HG03469 (cell line): Measurements from ENCODE around the gene CDC14B.
"Not testable (repeated sequence)": the region's sequence is repeated elsewhere in the genome, so short reads cannot be mapped to it uniquely, and the experiment has no call there.

Source experiments
- ATAC-seq: cut with Tn5 transposase; IDR thresholded peaks from one replicate; pipeline ENCODE4 v1.9.1; 2021; ENCODE audit warnings: mild to moderate bottlenecking, moderate library complexity, moderate number of reproducible peaks; ENCODE audit not compliant: unreplicated experiment

Gene CDC14B

DNA sequence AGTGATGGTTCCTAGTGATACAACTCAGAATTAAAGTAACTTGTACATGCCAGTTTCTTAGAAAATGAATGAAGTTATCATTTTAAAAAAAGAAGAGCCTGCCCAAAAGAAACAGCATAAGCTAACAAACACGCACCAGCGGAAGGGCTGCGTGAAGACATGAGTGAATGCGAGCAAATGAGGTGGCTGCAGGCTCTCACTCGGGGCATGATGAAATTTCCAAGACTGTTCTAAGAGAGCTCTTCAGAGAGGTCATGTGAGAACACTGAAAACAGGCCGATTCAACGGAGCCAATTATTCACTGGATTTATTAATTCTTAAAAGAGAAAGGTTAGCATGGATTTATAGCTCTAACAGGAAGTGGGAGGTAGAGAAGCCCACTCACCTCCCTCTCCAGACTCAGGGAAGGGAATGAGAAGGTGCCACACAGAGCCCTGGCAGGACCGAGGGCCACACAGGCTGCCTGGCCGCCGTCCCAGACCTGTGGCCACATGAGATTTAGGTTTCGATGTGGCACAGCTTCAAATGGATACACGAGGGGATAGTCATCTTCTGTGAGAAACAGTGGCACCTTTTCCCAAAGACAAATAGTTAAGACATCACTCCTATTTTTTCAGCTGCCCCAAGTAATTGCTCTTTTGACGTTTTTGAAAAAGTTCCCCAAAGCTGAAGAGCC, 114.2 kb downstream of the CDC14B start:
- ATAC-seq = no peak

DNA sequence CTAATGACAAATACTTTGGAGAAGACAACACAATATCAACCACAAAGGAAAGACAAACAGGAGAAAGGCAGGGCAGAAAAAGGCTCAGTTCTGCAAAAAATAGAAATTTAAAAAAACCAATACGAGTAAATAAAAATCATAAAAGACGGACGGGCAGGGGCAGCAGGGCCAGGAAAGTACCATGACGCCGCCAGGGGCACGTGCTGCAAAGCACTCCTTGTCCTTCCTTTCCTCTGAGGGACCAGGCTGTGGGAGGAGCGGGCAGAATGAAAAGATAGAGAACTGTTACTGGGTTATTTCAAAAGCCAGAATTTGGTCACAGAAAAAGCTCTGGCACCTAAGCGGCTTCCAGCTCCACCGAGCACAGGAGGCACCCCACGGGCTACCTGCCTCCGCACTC, 115.7 kb downstream of the CDC14B start:
- ATAC-seq = no peak

DNA sequence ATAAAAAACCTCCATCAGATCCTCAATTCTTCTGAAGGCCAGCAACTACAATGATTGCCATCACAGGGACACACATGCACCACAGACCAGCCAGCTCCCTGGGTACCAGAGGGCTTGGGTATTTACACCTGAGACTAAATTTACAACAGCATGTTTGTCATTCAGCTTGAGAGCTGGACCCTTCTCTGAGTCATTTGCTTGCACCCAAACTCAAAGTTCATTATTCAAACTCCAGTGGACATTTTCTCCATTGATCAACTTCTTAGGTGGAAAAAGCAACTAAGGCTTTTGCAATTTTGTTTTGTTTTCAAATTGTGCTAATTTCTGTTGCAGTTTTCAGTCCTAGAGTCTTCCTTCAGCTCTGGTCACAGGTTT, 116.3 kb downstream of the CDC14B start:
- ATAC-seq = not testable (repeated sequence)

DNA sequence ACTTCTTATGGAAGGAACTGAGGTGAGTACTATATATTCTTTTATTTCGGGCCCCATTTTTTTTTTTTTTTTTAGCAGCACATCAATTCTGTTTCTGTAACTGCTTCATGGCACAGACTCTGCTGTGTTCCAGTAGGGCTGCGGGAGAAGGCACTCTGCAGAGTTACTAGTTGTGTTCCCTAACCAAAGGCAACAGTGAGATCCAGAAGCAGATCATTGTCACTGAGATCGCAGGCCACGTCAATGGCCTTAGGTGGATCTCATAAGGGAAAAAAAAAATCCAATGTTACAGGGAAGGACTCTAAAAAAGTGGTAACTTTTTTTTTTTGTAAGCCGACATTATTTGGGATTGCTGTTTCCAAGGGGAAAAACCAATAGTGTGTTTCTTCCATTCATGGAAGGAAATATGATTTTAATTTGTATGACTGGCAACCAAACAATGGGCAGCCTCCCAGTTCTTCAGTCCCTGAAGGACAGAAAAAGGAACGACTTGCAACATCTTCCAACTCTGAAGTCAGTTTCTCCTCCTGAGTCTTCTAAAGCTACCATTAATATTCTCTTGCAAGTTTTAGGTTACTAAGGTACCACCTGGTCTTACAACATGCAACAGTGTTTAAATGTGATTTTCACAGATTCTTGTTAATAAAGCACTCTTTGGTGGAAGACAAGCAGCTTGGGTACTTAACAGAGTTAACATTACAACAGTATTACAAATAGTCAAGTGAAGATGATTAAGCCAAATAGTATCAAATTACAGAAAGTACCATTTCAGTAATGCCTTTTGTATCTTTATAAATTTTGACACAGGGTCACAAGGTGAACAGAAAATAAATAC, 116.9 kb downstream of the CDC14B start:
- no peak for ATAC-seq

DNA sequence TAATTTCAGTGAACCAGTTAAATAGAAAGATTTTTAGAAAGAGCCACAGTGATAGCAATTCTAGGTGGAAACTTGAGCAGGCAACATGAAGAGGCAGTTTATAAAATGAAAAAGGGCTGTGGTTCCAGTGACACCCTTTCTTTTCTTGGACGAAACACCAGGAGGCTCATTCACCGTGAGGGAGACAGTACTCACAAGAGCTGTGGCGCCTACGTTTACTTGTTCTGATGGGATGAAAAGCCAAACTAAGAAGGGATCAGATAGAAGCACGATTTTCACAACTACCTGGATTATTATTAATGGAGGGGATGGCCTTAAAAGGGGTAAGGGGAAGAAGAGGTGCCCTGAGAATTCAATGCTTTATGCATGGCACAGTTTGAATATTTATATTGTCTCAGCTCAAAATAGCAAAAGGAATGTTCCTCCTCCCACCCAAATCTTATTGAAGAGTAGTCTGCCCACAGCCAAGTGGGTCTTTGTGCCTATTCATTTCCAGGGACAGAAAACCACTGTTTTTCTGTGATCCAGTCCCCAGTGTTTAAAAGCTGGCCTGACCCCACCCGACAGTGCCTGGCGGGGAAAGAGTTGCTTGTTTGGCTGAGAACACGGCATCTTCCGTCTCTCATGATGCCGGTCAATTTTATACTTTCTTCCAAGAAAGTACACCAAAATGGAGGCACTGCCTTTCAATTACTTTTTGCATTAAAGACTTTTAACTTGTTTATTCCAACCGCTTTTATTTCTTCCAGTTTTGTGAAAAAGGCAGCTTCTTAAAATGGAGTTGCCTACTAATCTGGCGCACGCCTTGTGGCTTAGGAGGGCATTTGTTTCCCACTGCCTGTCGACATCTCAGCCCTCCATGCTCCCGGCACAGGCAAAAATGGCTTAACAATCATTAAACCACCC, 117.8 kb downstream of the CDC14B start:
- no peak for ATAC-seq

DNA sequence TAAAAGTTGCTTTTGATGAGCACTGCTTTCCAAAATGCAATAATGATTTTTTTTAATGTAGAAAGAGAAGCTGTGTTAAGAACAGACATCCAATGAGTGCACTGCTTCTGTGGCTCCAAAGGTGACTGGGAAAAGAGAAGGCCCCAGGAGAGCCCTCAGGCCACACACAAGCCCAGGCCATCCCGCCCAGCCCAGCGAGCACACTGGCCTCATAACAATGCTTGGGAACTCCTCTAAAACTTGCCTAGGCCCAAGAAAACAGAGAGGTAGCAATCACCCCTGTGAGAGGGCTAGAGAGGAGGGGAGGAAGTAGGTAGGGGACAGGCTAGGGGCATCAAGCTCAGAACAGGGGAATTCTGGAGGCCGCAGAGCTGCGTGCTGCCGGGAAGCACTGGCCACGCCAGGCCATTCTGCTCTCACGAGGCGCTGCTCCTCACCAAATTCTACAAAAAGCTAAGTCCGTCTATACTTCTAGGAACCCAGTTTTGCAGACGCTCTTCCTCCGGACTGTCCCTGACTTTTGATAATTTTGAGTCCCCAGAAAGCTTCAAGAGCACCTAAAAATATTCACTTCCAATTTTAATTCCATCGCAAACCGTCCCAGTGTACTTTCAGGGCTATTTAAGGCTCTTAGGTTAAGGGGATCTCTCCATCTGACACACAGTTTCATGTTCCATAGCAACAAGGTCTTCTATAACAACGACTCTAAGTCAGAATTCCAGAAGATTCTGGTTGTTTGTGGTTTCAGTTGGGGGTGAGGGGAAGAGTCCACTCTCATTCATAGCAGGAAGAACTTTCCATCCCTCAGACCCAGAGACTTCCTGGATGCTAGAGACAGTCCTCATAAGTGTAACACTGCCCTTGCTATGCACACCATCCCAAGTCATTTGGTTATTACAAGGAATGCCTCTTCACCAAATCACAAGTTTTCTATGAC, 118.7 kb downstream of the CDC14B start:
- no peak for ATAC-seq

DNA sequence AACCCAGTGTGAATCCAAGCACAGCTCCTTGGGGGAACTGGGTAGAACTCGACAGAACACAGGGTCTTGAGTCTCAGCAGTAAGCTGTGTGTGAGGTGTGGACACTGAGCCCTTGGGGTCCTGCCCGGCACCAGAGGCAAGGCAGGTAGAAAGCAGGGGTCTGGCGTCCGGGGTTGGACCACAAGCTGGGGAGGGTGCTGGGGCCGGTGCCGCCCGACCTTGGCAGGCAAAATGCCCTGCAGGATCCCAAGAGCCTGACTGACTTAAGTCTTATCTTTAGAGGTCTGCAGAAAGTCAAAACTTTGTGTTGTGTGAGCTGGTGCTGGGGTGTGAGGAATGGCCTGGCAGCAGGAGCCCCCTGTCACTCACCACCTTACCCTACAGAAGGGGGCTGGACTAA, 120.4 kb downstream of the CDC14B start:
- ATAC-seq = no peak

DNA sequence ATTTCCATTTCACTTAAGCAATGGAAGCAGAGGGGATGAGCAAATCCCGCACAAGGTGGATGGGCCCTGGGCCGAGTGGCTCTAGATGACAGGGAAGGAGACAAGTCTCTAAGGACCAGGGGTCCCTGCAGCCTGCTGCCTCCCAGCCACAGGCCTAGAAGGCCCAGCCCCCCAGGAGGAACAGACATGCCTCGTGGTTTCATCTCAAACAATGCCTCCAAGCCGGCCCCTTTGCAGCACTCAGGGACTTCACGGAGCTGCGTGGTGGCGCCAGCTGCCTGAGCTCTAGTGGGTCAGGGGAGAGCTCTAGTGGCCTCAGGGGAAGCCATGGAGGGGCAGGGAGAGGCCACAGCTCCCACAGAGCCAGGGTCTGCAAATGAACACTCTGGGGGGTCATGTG, 120.8 kb downstream of the CDC14B start:
- no peak for ATAC-seq

DNA sequence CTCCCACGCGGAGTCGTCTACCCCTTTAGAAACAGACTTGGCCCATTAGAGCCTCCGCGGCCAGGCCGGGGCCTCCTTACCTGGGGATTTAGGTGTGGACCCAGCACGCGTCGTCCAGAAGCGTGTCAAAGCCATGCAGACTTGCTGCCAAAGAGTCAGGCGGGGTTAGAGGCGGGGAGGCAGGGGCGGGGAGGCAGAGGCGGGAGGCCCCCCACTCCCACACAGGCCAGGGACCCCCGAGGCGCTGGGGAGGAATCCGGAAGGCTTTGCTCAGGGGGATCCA, 122.6 kb downstream of the CDC14B start:
- ATAC-seq = no peak

DNA sequence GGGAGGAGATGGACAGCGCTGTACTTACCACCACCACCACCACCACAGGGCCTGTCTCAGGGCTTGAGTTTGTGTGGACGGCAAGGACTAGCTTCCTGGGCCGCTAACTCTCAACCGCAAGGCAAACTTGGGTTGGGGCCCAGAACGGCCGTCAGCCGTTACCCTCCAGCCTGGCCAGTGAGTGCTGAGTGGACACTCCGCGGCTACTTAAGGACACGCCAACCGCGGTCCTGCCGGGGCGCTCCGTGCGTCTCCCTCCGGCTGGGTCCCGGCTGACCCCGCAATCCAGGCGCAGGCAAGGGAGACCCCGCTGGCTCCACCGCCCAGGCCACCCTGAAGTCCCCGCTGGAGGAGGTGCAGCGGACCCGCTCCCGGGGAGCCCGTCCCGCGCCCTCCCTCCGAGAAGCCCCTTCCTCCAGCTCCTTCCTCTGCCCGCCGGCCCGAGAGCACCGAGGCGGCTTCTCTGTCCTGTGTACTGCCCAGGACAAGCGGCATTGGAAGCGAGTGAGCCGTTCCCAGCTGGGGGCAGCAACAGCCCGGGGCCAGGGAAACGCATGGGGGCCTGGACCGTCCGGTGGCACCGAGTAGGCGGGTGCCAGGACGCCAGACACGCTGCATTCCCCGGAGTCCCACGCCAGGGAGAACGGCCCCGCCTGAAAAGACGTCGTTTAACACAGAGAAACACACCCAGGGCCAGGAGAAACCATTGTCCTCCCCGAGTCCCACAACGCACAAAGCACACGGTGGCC, 123.1 kb downstream of the CDC14B start:
- ATAC-seq = no peak

DNA sequence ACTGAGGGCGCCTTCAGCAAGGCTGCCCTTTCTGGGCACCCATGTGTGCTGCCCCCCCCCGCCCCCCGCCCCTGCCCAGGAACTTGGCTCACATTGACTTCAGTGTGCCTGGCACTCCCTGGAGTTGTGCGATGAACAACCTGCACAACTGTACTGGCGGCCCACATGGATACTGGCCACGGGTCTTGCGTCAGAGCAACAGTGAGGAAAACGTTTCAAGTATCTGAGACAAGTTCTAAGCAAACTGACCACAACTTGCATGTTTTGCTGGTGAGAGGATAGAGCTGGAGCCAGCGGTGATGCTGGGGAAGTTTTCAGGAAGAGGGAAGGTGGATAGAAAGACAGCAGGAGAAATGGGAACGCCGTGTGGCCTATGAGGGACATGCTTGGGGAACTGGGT, 124.3 kb downstream of the CDC14B start:
- ATAC-seq = no peak

DNA sequence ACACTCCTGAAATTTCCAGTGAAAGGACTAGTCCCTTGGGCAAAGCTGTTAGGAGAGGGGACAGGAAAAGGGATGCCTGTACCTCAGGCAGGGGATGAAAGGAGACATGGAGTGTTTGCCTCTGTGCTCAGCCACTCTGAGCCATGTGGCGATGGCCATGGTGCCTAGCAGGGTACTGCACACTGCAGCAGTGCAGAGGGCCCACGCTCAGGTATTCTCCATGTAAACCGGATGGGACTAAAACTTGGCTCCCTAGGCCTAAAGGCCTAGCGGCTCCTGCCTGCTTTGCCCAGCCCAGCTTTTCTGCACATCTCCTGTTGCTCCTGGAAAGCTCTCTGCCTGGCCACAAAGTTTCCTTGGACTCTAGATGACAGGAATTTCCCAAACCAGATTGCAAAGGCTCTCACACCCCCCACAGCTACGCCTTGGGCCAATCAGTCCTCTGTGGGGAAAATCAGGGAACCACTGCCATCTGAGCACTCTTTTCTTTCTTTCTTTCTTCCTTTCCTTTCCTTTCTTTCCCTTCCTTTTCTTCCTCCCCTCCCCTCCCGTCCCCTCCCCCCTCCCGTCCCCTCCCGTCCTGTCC, 125.3 kb downstream of the CDC14B start:
- no peak for ATAC-seq

DNA sequence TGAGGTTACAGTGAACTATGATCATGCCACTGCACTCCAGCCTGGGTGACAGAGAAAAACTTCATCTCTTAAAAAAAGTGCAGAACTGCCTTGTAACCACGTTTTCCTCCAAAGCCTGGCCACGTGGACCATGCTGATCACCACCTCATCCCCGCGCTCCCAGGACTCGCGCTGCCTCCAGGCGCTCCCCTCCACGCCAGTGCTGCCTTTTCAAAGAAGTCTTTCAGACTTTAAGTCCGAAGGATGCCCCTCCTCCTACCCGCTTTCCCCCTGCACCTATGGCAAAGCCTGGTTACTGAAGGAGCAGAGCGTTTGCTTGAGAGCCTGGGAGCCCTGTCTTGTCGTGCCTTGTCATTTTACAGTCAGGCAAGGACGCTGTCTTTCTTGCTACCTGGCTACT, 125.9 kb downstream of the CDC14B start:
- no peak for ATAC-seq

DNA sequence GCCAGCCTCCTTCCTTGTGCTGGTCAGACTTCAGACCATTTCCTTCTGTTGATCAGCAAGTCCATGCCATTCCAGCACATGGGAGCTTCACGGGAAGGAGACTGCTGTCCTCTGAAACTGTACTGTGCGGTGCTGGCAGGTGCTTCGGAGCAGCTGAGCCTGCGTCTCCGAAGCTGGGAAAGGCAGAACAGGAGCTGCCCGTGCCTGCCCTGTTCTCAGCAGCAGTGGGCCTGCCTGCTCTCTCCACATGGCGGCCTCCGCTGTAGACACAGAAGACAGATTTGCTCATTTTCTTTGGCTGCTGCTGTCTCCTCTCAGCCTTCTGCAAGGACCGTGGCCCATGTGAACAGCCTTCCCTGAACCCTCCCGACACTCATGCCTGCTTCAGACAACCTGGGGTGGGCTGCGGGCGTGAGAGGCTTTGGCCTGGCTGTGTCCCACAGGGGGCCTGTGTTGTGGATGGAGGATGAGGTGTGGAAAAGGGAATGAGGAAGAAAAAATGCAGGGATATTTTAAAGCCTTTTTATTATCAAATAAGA, 126.6 kb downstream of the CDC14B start:
- ATAC-seq = no peak

DNA sequence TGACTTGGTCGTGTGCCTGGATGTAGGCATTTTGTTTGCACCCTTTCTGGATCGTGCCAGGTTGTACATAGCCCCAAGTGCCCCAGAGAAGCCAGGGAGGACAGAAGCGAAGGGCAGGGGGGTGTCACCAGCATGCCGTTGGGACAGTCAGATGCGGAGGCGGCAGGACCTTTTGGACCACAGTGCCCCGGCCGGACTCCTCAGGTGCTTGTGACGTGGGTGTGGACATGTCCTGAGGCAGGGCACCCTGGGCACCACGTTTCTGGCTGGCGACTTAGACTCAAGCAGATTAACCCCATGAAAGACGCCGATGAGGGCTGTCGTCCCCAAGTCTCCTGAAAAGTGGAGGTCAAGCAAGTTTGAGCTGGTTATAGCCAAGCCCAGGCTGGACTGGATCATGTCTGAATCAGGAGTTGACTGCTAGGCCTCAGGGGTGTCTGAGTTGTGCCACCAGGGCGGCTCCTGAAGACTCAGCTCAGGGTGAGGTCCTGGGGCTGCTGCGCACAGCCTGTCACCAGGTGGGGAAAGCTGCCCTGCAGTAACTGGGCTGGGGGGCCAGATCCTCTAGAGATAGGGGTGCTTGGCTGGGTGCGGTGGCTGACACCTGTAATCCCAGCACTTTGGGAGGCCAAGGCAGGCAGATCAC, 127.6 kb downstream of the CDC14B start:
- no peak for ATAC-seq

DNA sequence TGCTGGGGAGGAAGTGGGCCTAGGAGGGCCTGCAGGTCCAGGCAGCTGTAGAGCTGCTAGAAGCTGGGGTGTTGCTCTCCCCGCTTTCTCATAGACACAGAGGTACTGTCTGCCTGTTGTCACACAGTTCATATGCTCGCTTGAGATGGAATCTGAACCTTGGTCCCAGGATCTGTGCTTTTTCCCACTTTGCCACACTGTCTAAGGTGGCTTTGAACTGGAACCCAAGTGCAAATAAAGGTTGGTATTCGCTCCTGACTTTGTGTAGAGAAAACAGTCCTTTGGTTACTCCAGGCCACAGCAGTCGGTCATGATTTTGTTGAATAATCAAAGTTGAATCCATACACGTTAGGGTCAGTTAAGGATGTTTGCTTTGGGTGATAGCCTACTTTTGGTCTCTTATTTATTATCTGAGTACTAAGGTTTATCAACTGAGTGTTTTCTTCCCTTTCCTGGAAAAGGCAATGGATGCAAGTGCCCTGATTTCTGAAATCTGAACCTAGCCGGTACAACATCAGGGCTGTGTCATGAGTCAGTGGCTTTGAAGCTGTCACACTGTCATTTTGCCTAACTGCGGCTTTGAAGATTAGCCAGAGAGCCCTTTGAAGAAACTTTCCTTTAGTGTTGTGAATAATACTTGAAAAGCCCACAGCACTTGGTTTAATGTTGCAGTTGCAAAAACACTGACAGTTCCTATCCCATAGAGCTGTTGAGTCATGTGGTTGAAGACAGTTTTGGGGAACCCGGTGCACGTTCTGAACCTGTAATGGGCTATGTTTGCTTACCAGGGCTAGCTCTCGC, 128.4 kb downstream of the CDC14B start:
- no peak for ATAC-seq

DNA sequence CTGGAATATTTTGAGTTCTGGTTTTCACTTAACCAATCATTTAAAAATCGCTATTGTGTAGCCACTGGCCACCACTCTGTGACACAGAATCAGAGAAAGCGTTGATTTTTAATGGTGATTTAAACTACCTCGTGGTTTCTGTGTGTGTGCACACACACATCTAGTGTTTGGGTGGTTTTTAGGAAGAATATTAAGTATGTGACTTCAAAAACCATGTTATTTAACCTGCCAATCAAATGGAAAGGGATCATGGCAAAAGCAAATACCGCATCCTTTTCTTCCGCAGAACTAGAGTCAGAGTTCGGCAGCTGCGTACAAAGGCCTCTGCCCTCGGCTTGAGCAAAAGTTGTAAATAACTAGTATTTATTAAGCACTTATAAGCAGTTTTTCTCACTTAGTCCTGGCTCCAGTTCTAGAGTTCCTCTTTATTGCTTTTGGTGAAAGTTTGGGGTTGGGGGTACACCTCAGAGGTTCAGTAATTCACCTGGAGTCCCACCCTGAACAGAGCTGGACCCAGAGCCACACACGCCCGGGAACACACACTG, 129.0 kb downstream of the CDC14B start:
- no peak for ATAC-seq
